Measurements from ENCODE around the gene TBC1D5. TPM values are rescaled to one million over a fixed set of nuclear protein-coding genes. Genes with fewer than 3 reads are reported as not detected.

TBC1D5 gene
- total RNA-seq, 2 donors from 2014 or later, result 46.8 to 71.1 TPM

DNA sequence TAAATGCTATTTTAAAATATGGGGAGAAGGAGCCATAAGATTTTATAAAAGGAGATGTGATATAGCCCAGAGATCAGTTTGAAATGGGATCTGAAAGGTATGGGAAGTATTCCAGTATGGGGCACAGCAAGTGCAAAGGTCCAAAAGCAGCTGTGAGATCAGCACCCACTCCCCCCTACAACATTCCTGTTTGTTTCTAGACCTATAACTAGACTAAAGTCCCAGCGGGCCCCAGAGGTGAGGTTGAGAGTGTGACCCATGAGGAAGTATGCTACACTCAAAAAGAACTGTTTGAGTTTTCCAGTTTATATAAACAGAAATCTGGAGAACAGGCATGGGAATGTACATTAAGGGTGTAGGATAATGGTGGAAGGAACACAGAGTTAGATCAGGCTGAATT lies 152.5 kb downstream of the TBC1D5 start:
- ATAC-seq, result no peak
- Histone ChIP-seq H3K27me3 (no peaks in the 10 kb centered on the region), H3K4me1 (no peaks in the 10 kb centered on the region), H3K36me3 (replicated peaks in 1 of 2; ENCODE audit: insufficient read depth in 1 of 2, low read depth in 2 of 2) (no peaks in the 10 kb centered on the region), H3K9me3 (no peaks in the 10 kb centered on the region), H3K27ac (no peak overlapping the region), H3K4me3 (no peak overlapping the region)
- WGBS, 2 donors, result 93 to 100% methylated on average over 1 of the region's 1 CpG
- TF ChIP-seq POLR2A (IDR thresholded peaks at IDR 0.05), result no peak
- TF ChIP-seq, protein P1, sequence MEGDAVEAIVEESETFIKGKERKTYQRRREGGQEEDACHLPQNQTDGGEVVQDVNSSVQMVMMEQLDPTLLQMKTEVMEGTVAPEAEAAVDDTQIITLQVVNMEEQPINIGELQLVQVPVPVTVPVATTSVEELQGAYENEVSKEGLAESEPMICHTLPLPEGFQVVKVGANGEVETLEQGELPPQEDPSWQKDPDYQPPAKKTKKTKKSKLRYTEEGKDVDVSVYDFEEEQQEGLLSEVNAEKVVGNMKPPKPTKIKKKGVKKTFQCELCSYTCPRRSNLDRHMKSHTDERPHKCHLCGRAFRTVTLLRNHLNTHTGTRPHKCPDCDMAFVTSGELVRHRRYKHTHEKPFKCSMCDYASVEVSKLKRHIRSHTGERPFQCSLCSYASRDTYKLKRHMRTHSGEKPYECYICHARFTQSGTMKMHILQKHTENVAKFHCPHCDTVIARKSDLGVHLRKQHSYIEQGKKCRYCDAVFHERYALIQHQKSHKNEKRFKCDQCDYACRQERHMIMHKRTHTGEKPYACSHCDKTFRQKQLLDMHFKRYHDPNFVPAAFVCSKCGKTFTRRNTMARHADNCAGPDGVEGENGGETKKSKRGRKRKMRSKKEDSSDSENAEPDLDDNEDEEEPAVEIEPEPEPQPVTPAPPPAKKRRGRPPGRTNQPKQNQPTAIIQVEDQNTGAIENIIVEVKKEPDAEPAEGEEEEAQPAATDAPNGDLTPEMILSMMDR (IDR thresholded peaks at IDR 0.05), result no peak
- DNase-seq, result no peak
- intact Hi-C loops (cut with DNase I), result no loop called here

DNA sequence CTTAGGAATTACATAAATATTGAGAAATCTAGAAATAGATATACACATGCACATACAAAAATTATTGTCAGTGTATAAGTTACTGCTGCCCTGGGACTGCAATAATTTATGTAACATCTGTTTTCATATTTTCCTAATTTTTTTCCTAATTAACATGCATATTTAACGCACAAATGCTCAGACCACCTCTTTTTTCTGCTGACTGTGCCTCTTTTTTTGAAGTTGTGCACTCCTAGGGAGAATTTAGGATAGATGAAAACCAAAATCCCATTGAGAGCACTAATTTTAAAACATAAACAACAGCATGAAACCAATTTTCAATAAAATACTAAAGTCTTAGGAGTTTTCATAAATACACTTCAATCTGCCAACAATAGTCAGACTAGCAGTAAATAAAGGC lies 154.0 kb downstream of the TBC1D5 start:
- Histone ChIP-seq H3K36me3 (replicated peaks in 1 of 2; ENCODE audit: insufficient read depth in 1 of 2, low read depth in 2 of 2) (peaks cover 0 to 2% of the 10 kb centered on the region in 2 donors), H3K27me3 (no peaks in the 10 kb centered on the region), H3K27ac (no peak overlapping the region), H3K4me1 (no peaks in the 10 kb centered on the region), H3K9me3 (no peaks in the 10 kb centered on the region), H3K4me3 (no peak overlapping the region)
- ATAC-seq (no peak), DNase-seq (no peak)
- no peak for TF ChIP-seq POLR2A (IDR thresholded peaks at IDR 0.05)
- TF ChIP-seq, protein P1 (IDR thresholded peaks at IDR 0.05), result no peak
- intact Hi-C loops (cut with DNase I), result no loop called here
- WGBS, 2 donors, result 92 to 100% methylated on average over 1 of the region's 1 CpG

DNA sequence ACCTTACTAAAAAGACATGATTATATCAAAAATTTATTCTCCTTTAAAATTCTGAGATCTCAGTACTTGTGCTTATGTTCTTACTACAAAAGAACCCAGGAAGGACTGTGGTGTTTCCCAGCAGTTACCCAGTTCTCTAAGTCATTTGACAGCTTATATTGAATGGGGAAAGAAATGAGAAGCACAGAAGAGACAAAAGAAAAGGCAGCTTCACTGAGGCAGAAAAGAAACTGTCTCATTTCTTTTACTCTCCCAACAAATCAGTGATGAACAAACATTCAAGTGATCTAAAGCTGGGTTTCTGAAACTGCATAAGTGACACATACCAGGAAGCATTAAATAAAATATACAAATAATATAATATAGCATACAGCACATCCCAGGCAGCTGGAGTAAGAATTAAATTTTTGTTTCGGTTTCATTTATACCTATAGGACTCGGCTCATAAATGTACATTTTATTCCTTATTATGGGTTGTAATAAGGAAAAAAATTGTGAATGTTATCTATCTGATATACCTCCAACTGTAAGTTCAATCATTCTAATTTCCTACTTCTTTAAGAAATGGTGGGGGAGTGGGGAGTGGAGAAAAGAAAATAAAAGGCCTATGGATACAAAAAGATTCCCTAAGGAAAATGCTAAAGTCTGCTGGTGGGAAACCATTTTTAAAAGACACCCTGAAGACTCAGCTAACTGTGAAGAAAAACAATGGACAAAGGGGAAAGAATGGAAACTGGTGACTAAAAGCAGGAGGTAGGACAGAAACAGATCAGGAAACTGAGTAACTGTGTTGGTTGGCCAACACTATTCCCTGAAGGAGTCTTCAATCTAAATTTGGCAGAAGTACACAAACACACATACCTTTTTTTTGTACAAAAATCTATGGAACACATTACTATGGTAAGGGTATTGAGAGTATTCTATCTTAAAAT lies 156.8 kb downstream of the TBC1D5 start:
- intact Hi-C loops (cut with DNase I), result no loop called here
- TF ChIP-seq POLR2A (IDR thresholded peaks at IDR 0.05), result no peak
- TF ChIP-seq, protein P1 (IDR thresholded peaks at IDR 0.05), result no peak
- Histone ChIP-seq H3K4me1 (no peaks in the 10 kb centered on the region), H3K4me3 (no peak overlapping the region), H3K36me3 (replicated peaks in 1 of 2; ENCODE audit: insufficient read depth in 1 of 2, low read depth in 2 of 2) (peaks cover 0 to 2% of the 10 kb centered on the region in 2 donors), H3K9me3 (no peaks in the 10 kb centered on the region), H3K27ac (no peak overlapping the region), H3K27me3 (no peaks in the 10 kb centered on the region)
- ATAC-seq, result no peak
- WGBS, 2 donors, result 91 to 95% methylated on average over 2 of the region's 2 CpGs
- no peak for DNase-seq

DNA sequence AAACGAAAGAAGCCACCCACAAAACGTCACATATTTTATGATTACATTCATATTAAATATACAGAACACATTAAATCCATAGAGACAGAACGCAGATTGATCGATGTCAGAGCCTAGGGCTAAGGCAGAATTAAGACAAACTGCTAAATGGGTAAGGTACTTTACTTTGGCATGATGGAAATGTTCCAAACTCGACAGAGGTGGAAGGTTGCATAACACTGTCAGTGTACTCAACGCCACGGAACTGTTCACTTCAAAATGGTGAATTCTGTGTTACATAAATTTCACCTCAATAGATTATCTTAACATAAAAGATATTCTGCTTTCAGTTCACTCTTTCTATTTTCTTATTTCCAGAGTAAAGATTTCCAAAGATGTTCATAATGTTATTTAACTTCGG lies 158.4 kb downstream of the TBC1D5 start:
- Histone ChIP-seq H3K27me3 (no peaks in the 10 kb centered on the region), H3K4me1 (peaks cover 4% of the 10 kb centered on the region), H3K9me3 (no peaks in the 10 kb centered on the region), H3K27ac (no peak overlapping the region), H3K36me3 (replicated peaks in 1 of 2; ENCODE audit: insufficient read depth in 1 of 2, low read depth in 2 of 2) (peaks cover 0 to 2% of the 10 kb centered on the region in 2 donors), H3K4me3 (no peak overlapping the region)
- TF ChIP-seq POLR2A (IDR thresholded peaks at IDR 0.05), result no peak
- TF ChIP-seq, protein P1 (IDR thresholded peaks at IDR 0.05), result no peak
- intact Hi-C loops (cut with DNase I), result no loop called here
- no peak for ATAC-seq
- 90 to 91% methylated on average over 8 of the region's 8 CpGs for WGBS, 2 donors
- DNase-seq, result no peak
